HG03575 (cell line): ENCODE data around the gene ZDHHC11.
"Not testable (repeated sequence)": the region's sequence is repeated elsewhere in the genome, so short reads cannot be mapped to it uniquely, and the experiment has no call there.

Experiments used
- ATAC-seq: cut with Tn5 transposase; IDR thresholded peaks from one replicate; pipeline ENCODE4 v1.9.1; 2021; ENCODE audit not compliant: unreplicated experiment, insufficient number of reproducible peaks, low FRiP score; ENCODE audit errors: extremely low read depth

ZDHHC11 gene

DNA sequence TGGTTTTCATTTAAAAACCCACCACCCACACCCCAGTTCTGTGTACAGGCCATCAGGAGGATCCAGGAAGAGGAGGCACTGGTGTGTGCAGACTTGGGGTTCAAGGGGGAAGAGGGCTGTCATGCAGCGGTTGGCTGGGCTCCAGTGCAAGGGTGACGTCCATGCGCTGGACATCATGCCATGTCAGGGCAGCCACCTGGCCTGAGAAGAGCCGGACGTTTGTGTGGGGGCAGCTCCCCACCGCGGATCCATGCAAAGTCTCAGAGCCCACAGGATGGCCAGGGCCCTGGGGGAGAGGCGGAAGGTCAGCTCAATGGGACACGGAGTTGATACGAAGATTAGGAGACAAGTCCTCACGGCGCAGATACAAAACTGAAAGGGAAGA, 30.8 kb upstream of the ZDHHC11 start:
- ATAC-seq: no peak

DNA sequence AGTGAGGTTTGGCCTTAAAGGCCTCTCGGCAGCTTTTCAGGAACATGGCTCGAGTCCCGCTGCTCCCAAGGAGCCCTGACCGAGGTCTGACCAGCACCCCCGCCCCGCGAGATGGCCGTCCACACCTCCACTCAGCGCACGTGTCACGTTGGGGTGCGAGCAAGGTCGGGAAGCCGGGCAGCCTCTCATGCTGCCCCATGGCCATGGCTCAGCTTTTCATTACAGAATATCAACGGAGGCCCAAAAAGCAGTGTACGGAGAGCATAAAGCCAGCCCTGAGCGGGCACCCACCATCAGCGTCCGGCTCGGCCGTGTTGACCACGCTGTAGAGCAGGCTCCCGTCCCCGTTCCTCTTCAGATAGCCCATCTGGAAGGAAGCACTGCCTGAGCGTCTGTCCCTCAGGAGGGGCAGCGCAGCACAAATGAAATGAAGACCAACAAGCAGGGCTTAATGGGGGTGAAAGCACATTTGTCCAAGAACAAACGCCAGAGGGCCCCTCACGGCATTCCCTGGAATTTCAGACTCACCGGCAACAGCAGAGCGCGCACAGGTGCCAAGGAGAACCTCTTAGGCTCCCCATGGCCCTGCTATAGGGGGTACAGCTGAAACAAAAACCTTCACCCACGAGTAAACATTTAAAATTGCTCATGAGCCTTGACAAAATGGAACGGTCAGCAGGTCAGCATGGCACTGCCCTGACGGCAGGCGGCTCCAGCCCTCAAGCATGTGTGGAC, 30.2 kb upstream of the ZDHHC11 start:
- ATAC-seq: no peak

DNA sequence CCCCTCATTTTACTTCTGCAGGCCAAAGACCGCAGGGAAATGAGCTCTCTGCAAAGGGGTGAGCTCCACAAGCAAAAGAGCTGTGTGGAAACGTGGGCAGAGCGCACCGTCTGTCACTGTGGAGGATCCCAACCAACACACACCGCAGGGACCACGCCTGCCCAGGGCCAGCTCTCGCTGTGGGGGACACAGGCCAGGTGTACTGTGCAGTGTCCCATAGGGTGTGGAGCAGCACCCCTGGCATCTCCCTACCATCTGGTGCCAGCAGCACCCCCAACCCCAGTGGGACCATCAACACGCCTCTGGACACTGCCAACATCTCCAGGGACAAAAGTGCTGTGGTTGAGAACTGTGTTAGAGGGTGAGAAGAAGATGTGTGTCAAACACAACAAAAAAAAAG, 27.9 kb upstream of the ZDHHC11 start:
- not testable (repeated sequence) for ATAC-seq

DNA sequence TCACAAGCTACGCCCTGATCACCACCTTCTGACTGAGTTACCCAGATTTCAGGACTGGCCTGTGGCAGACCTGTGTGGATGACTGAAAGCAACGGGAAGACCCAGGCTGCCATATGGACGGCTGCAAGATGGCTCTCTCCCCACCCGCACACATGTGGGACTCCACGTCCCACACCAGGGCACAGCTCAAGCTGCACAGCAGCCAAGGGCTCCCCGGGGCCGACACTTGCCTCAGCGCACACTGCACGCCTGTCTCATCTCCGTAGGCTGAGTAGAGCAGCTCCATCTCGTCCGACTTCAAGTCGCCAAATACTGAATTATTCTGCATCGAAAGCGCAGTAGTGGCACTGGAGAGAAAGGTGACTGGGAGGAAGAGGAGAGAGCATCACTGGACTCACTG, 27.3 kb upstream of the ZDHHC11 start:
- no peak for ATAC-seq

DNA sequence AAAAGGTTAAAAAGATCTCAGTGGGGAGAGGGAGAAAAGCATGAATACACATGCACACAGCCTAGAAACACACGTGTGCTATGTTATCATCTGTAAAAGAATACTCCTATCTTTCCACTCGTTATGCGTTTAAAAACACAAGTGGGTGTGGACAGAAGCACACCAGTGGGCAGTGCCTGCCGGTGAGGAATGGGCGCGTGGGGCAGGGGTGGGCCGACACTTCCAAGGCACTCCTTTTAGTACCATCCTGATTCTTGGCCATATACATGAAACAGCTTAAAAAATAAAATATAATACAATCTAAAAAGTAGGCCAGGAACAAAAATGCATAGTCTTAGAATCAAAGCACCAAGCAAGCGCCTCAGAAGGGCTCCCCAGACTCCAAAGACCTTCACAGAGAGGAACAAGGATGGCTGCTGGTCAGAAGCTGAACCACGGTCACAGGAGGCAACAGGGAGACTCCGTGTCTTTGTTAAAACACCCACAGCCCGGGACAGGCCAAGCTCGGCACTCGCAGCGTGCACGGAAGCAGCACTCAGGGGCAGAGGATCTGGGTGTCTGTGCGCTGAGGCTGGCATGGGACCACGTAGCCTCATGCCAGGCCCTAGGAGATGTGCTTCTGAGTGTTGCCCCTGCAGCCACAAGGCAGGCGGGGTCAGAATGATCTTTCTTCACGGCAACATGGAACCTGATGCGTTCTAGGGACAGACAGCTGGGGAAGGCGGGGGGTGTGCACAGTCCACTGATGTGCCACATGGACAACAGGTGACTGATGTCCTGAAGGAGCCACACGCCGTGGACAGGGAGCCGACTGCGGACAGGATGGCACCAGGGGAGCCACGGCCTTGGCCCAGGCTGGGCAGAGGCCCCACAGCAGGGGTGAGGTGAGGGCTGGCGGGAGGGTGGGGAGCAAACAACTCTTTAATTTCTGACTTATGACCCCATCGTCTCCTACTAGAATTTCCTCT, 25.9 kb upstream of the ZDHHC11 start:
- no peak for ATAC-seq

DNA sequence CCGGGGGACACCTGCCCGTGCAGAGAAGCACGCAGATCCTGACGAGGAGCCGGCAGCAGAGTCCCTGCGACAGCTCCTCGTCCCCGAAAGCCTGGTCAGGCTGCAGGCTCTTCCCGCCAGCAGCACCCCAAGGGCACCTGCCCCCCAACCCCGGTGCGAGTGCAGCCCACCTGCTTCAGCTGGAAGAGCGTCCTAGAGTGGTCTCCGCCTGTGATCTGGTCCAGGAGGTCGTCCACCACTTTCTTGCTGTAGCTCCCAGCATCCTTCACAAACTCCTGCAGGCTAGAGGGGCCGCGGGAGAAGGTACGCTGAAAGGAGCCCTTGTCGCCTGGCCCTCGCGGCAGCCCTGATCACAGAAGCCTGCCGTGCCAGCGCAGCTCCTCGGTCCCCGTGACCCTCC, 25.1 kb upstream of the ZDHHC11 start:
- ATAC-seq: no peak

DNA sequence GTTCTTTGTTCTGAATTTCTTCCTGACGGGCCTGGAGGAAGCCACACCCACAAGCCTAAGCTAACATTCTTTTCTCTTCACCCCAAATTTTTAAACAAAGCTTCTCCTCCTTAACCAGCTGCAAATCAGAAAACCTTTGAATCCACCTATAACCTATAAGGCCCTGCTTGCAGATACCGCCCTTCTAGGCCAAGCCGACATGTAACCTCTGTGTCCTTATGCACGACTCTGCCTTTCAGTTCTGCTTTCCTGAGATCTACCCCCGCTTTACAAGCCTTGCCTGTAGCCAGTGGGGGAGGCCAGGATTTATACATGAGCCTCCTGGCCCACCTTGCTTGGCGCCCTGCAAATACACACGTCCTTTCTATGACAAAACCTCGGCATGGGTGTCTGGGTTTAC, 22.5 kb upstream of the ZDHHC11 start:
- no peak for ATAC-seq

DNA sequence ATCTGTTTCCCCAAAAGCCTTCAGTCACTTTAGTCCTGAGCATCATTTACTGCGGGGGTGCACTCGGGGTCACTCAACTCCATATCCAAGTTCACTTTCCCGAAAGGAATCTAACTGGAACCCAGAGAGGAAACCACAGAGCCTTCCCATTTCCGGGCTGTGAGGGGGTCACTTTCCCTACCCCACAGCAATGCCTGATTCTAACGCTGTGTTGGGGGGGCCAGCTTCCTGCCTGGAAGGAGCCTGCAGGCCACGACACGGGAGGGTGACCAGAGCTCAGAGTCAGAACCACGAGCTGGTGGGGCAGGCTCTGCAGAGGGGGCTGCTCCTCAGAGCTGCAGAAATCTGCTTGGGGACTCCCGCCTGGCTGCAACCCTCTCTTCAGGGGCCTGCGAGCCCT, 21.5 kb upstream of the ZDHHC11 start:
- no peak for ATAC-seq

DNA sequence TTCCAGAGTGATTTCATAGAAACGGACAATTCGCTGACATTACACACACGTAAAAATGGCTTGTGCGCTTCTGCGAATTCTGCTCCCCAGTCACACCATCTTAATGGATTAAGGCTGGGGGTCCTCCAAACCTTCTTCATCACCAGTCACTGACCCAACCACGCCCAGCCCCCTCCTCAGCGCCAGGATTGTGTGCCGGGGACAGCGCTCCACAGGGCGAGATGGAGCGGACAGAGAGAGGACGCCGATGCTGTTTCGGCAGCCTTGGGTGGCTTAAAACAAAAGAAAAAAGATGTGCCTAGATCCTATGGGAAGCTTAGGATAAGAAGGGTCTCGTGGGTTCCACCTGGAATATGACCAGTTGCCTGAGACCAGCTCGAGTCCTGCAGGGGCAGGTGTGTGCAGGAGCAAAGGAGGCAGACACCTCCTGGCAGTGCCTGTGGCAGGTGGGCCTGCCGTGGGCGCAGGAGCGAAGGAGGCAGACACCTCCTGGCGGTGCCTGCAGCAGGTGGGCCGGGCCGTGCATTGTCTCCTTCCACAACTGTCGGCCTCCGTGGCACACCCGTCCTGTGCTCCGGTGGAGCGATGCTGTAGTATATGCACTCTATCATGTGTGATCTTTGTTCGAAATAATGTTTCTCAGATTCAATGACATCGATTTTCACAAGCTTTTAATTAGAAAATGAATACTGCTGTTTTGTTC, 21.0 kb upstream of the ZDHHC11 start:
- ATAC-seq: no peak

DNA sequence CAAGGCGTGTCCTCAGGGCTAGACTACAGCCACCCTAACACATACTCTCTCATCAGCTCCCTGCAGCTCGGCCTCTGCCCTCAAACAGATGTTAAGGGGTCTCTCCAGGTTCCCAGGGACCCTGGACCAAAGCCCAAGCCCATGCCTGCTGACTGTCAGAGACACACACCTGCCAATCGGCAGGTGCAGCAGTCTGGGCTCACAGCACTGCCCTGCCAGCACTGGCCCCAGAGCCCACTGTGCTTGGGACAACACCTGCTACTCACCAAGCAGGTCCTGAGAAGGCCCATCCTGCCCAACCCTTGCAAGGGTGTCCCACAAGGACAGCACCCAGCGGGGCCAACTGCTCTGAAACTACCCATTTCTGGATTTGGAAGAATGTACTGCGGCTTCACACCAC, 20.2 kb upstream of the ZDHHC11 start:
- ATAC-seq: no peak

DNA sequence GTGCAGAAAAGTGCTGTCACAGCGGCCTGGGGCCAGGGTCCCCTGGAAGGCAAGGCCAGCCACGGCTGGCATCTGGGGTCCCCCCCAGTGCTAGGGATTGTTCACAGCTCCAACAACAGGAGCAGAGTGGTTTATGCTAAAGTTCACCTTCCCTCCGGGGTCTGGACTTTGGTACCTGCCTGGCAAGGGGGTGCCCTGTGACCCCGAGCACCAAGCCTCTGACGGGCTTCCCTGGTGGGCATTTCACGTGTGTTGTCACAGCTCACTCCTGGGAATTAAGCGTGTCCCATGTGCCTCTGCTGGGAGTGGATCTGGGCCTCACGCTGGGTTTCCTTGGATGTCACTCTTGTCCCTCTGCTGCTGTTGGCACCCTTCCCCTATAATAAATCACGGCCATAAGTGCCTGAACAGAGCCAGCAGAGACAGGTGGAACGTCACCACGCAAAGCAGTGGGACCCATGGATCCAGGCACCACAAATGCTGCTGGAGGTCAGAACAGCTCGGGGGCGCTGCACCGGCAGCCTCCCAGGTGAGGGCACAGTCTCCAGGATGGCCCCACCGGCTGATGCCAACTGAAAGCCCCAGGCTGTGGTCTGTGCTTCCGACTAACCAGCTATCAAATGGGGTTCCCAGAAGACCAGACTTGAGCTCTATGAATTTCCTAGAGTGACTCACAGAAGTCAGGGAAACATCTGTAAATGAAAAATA, 17.8 kb upstream of the ZDHHC11 start:
- ATAC-seq: no peak

DNA sequence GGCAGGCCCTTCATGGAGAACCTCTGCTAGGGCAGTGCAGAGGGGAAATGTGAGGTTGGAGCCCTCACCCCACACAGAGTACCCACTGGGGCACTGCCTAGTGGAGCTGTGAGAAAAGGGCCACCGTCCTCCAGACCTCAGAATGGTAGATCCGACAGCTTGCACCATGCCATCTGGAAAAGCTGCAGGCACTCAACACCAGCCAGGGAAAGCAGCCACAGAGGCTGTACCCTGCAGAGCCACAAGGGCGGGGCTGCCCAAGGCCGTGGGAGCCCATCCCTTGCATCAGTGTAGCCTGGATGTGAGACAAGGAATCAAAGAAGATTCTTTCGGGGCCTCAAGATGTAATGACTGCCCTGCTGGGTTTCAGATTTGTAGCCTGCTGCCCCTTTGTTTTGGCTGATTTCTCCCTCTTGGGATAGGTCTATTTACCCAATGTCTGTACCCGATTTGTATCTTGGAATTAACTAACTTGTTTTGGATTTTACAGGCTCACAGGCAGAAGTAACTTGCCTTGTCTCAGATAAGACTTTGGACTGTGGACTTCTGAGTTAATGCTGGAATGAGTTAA, 16.6 kb upstream of the ZDHHC11 start:
- ATAC-seq: no peak

DNA sequence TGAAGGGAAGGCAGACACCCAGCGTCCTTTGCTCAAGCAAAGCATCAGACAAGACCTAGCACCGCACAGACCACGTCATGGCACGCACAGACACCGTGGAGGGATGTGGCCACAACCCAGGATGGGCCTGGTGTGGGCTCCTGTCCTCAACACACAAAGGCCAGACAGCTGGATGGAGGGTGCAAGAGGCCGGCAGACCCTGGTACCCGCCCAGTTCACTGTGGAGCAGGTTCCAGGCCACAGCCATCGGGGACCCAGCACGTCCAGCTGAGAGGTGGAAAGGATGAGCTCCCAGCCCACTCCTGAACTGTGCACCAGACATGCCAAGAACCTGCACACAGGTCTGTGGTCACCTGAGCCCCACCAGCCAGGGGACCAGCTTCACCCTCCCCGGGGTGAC, 15.0 kb upstream of the ZDHHC11 start:
- no peak for ATAC-seq

DNA sequence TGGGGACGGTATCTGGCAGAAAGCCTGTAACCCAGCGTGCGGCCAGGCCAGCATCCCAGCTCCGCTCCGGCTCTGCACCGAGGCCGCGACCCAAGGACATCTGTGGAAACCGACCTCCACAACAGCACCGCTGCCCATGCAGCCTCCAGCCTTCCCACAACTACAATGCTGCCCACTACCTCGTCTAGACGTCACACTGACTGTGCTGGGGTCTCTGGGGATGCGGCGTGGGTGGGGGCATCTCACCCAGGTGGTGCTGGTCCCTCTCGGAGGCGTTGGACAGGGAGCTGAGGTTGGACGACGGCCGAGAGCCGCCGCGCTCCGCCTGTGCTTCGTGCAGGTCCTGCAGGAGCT, 14.4 kb upstream of the ZDHHC11 start:
- ATAC-seq: no peak

DNA sequence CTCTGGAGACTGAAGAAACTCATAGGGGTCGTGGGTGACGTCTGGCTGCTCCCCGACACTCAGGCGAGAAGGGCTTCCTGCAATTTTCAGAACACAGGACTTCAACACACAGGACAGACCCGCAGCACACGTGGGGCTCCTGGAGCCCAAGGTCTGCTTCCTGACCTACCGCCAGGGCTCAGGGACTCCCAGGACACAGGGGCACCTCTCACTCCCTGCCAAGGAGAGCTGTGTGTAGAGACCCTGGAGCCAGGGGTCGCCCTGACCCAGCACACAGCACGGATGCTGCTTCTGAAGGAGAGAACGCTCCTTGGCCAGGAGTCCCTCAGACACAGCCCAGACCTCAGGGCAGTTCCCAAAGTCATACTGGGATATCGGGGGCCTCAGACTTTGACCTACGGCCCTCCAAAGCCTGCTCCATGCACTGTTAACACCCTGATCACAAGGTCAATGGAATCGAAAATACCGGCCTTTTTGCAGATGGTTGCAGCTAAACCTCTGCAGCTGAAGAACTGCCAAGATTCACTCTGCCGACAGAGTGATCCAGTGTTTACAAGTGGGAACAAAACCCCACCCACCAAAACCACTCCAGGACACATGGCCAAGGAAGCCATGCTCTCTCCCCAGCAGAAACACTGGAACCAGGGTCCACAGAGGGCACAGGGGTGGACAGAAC, 13.8 kb upstream of the ZDHHC11 start:
- no peak for ATAC-seq

DNA sequence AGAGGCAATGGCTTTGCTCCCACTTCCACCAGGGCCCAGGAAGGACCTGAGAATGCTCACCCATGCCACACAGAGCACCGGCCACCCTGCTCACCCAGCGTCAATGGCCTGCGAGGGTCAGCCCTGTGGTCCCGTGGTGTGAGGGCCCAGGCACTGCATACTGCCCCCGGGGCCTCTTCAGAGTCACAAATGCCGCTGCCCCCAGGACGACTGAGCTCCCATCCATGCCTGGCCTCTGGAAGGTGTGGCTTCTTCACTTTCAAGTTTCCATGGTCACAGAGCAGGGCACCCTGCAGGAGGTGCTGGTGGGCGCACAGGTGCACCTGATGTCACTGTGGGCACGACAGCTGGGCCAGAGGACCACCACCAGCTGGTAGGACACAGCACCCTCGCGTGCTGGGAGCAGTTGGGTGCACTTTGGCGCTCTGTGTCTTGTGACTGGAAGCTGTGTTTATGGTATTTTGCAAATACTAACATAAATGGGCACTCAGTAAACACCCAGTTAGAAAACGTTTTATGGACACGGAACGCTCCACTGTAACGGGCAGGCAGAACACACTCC, 12.5 kb upstream of the ZDHHC11 start:
- ATAC-seq: no peak

DNA sequence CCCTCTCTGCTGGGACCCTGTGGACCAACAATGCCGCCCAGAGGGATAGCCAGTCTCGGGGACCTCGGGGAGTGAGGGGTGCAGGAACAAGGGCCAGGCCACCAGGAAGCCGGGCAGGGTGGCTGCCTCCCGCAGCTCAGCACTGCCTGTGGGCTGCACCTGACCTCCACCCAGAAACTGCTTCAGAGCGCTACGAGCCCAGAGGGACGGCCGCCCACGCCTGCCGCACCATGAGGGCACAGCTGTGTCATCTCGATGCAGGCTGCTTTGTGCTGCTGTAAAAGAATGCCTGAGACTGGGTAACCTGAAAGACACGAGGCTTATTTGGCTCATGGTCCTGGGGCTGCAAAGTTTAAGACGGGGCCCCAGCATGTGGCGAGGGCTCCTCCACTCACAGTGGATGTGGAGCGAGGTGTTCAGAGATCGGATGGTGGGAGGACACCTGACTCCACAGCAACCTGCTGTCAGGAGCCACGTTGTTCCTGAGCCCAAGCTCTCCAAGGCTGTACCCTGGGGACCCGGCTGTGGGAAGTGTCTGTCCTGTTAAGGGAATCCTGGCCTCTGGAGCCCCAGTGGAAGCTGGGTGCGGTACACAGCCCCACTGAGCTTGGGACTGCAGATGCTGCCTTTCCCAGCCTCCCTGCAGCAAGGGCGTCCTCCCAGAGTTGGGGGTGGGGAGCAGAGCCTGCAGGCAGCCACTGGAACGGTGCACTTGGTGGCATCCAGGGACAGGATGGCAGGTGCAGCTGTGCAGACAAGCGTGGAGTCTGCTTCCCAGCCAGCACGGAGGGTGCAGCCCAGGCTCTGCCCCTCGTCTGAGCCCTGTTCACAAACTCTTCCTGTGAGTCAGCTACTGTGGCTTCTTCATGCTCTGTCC, 11.8 kb upstream of the ZDHHC11 start:
- no peak for ATAC-seq
